Endodermal cell (in vitro differentiated cells): ENCODE results near the gene CHDH. TPM values are rescaled to one million over a fixed set of nuclear protein-coding genes. Genes with fewer than 3 reads are reported as not detected.

Experiments
- DNase-seq: peaks from one replicate; pipeline ENCODE4 v3.0.0-alpha.2; 2017
- H3K27ac ChIP-seq: 2 replicates; pipeline ENCODE4 v1.5.1; 2013; ENCODE audit warnings: mild to moderate bottlenecking, low read depth, low read length, moderate library complexity
- H3K27me3 ChIP-seq: 2 replicates; pipeline ENCODE4 v1.6.1; 2013; ENCODE audit warnings: mild to moderate bottlenecking, low read length, moderate library complexity; ENCODE audit not compliant: insufficient read depth, control insufficient read depth, poor library complexity, severe bottlenecking
- H3K36me3 ChIP-seq: 2 replicates; pipeline ENCODE4 v1.7.0; 2013; ENCODE audit warnings: mild to moderate bottlenecking, low read length, moderate library complexity; ENCODE audit not compliant: control insufficient read depth, insufficient read depth
- H3K4me1 ChIP-seq: one replicate; pipeline ENCODE4 v1.7.0; 2013; ENCODE audit warnings: low read length; ENCODE audit not compliant: control insufficient read depth, insufficient read depth
- H3K4me3 ChIP-seq: 2 replicates; pipeline ENCODE4 v1.5.1; 2013; ENCODE audit warnings: mild to moderate bottlenecking, low read length, moderate library complexity
- H3K9ac ChIP-seq: 2 replicates; pipeline ENCODE4 v1.6.1; 2013; ENCODE audit warnings: mild to moderate bottlenecking, low read length, moderate library complexity; ENCODE audit not compliant: poor library complexity, severe bottlenecking; ENCODE audit errors: extremely low read depth
- H3K9me3 ChIP-seq: 2 replicates; pipeline ENCODE4 v1.6.1; 2013; ENCODE audit warnings: mild to moderate bottlenecking, low read length, moderate library complexity; ENCODE audit not compliant: control insufficient read depth
- H3K27ac Mint-ChIP-seq: 2 replicates; pipeline ENCODE4 v1.8.0; 2020; ENCODE audit warnings: mixed read lengths
- H3K27me3 Mint-ChIP-seq: 2 replicates; pipeline ENCODE4 v1.8.0; 2021; ENCODE audit warnings: mild to moderate bottlenecking, mixed read lengths; ENCODE audit not compliant: insufficient read depth
- H3K36me3 Mint-ChIP-seq: 2 replicates; pipeline ENCODE4 v1.8.0; 2020; ENCODE audit warnings: low read depth, mixed read lengths
- H3K4me1 Mint-ChIP-seq: 2 replicates; pipeline ENCODE4 v1.8.0; 2020; ENCODE audit warnings: mixed read lengths
- H3K4me3 Mint-ChIP-seq: 2 replicates; pipeline ENCODE4 v1.8.0; 2020; ENCODE audit warnings: mild to moderate bottlenecking, moderate library complexity, mixed read lengths
- H3K9me3 Mint-ChIP-seq: 2 replicates; pipeline ENCODE4 v1.8.0; 2020; ENCODE audit warnings: mild to moderate bottlenecking, mixed read lengths
- WGBS, 2 experiments: methylation state at CpG; one replicate each; pipeline versions ENCODE4 v1.1.5 to v1.1.7; 2013; ENCODE audit warnings: missing lambda C conversion rate in 2 of 2, mixed read lengths in 1 of 2; ENCODE audit not compliant: insufficient coverage in 1 of 2, insufficient read length in 1 of 2; 5-methylcytosine and 5-hydroxymethylcytosine counted together
- total RNA-seq, 2 donors: library from RNA; stranded (reverse); fragmentation: NEBNext Ultra II Directional in 1 of 2; extraction: Animal tissue kit (Norgen Biotek cat#: 25700) in 1 of 2; gene quantifications; 2 replicates in 1 of 2; 3 replicates in 1 of 2; pipeline ENCODE4 v1.2.1, GENCODE V29; 2021
- TF ChIP-seq, protein P1 (sequence below): fragments of 200-600 bp; sonication (generic); conservative IDR thresholded peaks from 2 replicates; pipeline ENCODE4 v1.5.0; 2021; ENCODE audit warnings: antibody characterized with exemption, mild to moderate bottlenecking

CHDH gene
- total RNA-seq, 2 donors from 2014 or later = 12.7 to 21.4 TPM

- 88 to 95% methylated on average over 8 to 14 of the region's 14 CpGs for WGBS, 2 experiments
- H3K27me3 ChIP-seq = no peaks in the 10 kb centered on the region
- no peak overlapping the region for H3K27ac ChIP-seq
- Mint-ChIP-seq H3K4me1 (peaks cover 7% of the 10 kb centered on the region), H3K27me3 (no peaks in the 10 kb centered on the region), H3K27ac (no peak overlapping the region), H3K4me3 (no peak overlapping the region), H3K9me3 (no peaks in the 10 kb centered on the region), H3K36me3 (no peaks in the 10 kb centered on the region)
- H3K9ac ChIP-seq = no peak overlapping the region
- no peaks in the 10 kb centered on the region for H3K9me3 ChIP-seq
- peak; percentile 50 for DNase-seq
- TF ChIP-seq, protein P1, sequence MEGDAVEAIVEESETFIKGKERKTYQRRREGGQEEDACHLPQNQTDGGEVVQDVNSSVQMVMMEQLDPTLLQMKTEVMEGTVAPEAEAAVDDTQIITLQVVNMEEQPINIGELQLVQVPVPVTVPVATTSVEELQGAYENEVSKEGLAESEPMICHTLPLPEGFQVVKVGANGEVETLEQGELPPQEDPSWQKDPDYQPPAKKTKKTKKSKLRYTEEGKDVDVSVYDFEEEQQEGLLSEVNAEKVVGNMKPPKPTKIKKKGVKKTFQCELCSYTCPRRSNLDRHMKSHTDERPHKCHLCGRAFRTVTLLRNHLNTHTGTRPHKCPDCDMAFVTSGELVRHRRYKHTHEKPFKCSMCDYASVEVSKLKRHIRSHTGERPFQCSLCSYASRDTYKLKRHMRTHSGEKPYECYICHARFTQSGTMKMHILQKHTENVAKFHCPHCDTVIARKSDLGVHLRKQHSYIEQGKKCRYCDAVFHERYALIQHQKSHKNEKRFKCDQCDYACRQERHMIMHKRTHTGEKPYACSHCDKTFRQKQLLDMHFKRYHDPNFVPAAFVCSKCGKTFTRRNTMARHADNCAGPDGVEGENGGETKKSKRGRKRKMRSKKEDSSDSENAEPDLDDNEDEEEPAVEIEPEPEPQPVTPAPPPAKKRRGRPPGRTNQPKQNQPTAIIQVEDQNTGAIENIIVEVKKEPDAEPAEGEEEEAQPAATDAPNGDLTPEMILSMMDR = peak; percentile 15
- no peaks in the 10 kb centered on the region for H3K36me3 ChIP-seq
- H3K4me3 ChIP-seq = no peak overlapping the region
- peaks cover 2% of the 10 kb centered on the region for H3K4me1 ChIP-seq
These were observed 82.0 kb downstream of the CHDH start for GRCh38 chr3:53764026-53764775.

- no peaks in the 10 kb centered on the region for H3K9me3 ChIP-seq
- no peak overlapping the region for H3K27ac ChIP-seq
- TF ChIP-seq, protein P1 = no peak
- H3K4me3 ChIP-seq = no peak overlapping the region
- Mint-ChIP-seq H3K36me3 (no peaks in the 10 kb centered on the region), H3K27me3 (no peaks in the 10 kb centered on the region), H3K9me3 (no peaks in the 10 kb centered on the region), H3K27ac (no peak overlapping the region), H3K4me3 (no peak overlapping the region), H3K4me1 (no peaks in the 10 kb centered on the region)
- H3K36me3 ChIP-seq = no peaks in the 10 kb centered on the region
- no peaks in the 10 kb centered on the region for H3K27me3 ChIP-seq
- no peaks in the 10 kb centered on the region for H3K4me1 ChIP-seq
- DNase-seq = peak; percentile 38
- WGBS, 2 experiments = 93% methylated on average over 7 of the region's 7 CpGs; no CpG with 5 or more reads in 1 of the 2 experiments
- no peak overlapping the region for H3K9ac ChIP-seq
These were observed 82.9 kb downstream of the CHDH start for GRCh38 chr3:53763353-53763752.

Other genes with a start within 250 kb of the CHDH start
- 1 to 10 TPM; 6.2 to 8.4 TPM for gene IL17RB, start 149 bp upstream of the CHDH start, total RNA-seq
- 10 to 100 TPM; 32.9 to 41.6 TPM for gene ACTR8, start 35.7 kb upstream of the CHDH start, total RNA-seq
- 10 to 100 TPM; 47.0 to 47.1 TPM for gene SELENOK, start 45.4 kb upstream of the CHDH start, total RNA-seq